ENCODE data around the gene DNM1.

DNA sequence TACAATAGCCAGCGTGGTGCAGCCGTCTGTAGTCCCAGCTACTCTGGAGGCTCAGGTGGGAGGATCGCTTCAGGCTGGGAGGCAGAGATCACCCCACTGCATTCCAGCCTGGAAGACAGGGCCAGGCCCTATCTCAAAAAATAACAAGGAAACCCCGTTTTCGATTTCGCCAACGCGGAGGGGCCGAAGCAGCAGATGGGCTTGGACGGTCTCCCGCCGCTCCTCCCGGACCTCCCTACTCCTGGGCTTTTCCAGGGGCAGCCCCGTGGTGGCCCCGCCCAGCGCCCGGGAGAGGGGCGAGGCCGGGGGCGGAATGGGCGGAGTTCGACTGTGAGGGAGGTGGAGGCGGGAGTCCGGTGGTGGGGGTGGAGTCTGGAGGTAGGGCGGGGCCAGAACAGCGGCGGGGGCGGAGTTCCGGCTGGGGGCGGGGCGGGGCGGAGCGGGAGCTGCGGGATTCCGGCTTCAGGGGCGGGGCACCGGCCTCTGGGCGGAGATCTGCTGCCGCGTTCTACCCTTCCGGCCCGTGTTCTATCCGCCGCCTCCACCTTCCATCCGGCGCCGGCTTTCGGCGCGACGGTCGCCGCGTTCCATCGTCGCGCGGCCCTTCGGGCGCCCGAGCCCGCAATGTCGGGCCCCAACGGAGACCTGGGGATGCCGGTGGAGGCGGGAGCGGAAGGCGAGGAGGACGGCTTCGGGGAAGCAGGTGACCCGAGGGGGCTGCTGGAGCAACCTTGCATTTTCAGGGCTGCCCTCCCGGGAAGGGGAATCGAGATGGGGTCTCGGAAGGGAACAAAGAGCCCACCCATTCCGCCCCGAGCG, 43.2 kb upstream of the DNM1 start, which contains the start of gene BBLN:
- TF ChIP-seq, protein P1, sequence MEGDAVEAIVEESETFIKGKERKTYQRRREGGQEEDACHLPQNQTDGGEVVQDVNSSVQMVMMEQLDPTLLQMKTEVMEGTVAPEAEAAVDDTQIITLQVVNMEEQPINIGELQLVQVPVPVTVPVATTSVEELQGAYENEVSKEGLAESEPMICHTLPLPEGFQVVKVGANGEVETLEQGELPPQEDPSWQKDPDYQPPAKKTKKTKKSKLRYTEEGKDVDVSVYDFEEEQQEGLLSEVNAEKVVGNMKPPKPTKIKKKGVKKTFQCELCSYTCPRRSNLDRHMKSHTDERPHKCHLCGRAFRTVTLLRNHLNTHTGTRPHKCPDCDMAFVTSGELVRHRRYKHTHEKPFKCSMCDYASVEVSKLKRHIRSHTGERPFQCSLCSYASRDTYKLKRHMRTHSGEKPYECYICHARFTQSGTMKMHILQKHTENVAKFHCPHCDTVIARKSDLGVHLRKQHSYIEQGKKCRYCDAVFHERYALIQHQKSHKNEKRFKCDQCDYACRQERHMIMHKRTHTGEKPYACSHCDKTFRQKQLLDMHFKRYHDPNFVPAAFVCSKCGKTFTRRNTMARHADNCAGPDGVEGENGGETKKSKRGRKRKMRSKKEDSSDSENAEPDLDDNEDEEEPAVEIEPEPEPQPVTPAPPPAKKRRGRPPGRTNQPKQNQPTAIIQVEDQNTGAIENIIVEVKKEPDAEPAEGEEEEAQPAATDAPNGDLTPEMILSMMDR (IDR thresholded peaks at IDR 0.05) = no peak
- TF ChIP-seq POLR2A (IDR thresholded peaks at IDR 0.05) = peak in 1 of 2 donors; percentile 56

Measured in thyroid gland (tissue), 4 donors.